Stimulated activated CD4-positive, alpha-beta T cell treated with anti-CD3 and anti-CD28 coated beads, Interleukin-15, amount 100 ng/mL, for 1 hour (primary cell): Measurements from ENCODE around the gene DIP2C.
"Not testable (repeated sequence)": the region's sequence is repeated elsewhere in the genome, so short reads cannot be mapped to it uniquely, and the experiment has no call there.

Experiments used
- DNase-seq, 2 donors: peaks; one replicate each; pipeline ENCODE4 v3.0.0-alpha.2; 2020; ENCODE audit warnings: low read depth in 1 of 2, low spot score in 1 of 2

Gene DIP2C

GRCh38 chr10:520402-520787 is 169.1 kb downstream of the DIP2C start:
- no peak for DNase-seq

- DNase-seq = no peak
Measured at GRCh38 chr10:519716-520401, 169.6 kb downstream of the DIP2C start.

DNA sequence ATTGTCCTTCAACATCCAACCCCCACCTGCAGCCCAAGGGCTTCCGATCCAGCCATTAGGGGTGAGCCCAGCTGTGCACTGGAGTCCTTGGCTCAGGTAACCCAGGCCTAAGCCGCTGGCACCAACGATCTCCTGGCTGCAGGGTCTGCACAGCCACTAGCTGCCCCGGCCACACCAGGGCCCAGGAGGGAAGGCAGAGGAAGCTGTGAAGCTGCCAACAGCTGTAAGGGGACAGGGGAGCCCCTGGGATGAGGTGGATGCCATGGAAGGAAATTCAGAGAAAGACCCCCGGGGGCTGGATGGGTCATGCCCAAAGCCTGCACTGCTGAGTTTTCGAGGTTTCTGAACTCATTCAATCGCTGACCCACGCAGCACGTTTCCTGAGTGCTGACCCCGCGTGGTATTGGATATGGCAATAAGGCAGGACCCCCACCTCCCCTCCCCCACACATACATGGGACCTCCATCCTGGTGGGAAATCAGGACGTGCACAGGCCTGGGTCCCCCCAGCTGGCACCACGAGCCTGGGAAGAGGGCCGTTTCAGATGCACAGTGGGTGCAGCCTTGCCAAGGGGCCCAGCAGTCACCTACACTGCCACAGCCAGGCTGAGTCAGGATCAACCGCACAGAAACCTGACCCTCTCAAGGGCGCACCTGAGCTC is 170.3 kb downstream of the DIP2C start:
- DNase-seq = no peak

DNA sequence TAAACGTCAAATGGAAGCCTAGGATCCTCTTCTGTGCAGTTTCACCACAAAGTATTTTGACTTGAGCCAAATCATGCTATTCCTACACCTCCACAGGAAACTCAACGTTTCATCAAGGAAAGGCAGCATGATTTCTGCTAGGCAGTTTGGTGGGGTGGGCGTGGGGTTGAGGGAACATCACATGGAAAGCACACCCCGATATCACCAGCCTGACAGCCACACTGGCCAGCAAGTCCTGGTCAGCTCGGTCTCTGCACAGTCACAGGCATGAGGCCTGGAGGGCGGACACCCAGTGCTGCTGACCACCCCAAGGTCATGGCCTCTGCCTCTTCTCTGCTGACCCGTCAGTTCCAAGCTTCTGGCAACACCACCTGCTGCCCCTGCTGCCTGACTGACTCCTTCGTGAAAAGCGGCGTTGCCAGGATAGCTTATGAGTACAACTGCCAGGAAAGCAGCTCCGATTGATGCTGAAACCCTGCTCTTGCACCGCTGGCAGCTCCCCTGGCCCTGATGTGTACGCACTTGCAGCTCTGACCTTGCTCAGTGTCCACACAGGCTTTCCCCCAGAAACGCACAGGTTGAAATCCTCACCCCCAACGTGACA is 171.5 kb downstream of the DIP2C start:
- DNase-seq = no peak

DNA sequence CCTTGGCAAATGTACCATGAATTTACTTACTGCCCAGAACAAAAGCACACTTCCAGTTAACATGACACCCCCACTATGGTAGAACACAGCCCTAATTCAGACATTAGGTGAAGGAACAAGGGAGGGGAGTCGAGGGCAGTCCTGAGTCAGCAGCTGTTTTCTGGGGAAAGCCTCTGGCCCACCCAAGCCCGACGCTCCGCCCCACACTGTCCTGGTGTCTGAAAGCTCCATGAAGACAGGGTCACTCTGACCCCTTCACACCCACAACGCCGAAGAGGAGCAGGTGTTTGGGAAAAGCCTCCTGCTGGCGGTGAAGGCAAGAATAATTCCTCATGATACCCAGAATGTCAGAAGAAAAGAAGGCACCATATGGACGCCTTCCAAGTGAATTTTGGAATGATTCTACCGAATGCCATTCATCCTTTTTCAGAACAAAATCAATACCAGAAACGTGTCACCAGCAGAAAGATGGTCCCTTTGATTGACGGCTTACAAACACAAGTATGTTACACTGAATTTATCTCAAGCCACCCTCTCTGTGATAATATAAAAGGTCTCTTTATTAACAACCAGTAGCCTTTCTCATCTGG is 172.1 kb downstream of the DIP2C start:
- no peak for DNase-seq

GRCh38 chr10:516764-517163 is 172.7 kb downstream of the DIP2C start:
- no peak for DNase-seq

GRCh38 chr10:515674-516073 is 173.8 kb downstream of the DIP2C start:
- DNase-seq = no peak

DNA sequence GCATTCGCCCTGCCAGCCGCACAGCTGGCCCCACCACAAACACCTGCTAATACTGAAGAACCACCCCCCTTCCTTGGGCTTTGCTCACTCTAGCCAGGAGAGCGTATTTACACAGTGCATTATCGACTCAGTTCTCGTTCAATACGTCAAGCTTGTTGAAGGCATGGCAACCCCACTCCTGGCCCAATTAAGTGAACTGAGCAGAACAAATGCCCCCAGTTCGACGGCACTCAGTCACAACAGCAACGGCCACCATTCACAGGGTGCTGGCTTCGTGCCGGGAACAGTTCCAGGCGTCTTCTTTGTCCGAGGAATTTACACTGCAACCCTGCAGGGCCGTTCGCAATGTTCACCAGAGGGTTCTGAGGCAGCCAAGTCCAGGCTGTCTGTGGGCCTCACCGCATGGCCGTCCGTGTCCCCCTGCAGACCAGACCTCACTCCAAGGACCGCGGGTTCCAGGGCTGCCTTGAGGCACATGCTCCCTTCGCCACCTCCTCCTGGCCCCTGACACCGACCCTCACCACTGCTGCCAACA is 175.3 kb downstream of the DIP2C start:
- DNase-seq = no peak

DNA sequence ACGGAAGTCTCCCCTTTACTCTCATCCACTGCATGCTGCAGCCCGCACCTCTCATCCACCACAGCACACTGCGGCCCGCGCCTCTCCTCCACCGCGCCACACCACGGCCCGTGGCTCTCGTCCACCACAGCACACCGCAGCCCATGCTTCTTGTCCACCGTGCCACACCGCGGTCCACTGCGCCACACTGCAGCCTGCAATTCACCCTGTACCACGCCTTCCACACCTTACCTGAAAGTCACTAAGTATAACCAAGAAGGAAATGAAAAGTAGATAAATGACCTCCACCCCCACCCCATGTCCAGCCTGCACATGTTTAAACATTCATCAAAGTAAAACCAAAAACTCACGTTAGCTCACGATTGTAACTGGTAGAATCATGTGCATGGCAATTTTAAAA is 176.1 kb downstream of the DIP2C start:
- no peak for DNase-seq

DNA sequence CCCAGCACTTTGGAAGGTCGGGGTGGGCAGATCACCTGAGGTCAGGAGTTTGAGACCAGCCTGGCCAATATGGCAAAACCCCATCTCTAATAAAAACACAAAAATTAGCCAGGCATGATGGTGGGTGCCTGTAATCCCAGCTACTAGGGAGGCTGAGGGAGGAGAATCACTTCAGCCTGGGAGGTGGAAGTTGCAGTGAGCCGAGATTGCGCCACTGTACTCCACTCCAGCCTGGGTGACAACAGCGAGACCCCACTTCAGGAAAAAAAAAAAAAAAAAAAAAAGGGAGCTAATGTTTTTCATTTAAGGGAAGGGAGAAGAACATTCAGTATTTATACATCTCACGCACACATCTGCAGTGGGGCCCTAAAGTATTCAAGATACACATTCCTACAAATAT is 176.8 kb downstream of the DIP2C start:
- DNase-seq = not testable (repeated sequence)

DNA sequence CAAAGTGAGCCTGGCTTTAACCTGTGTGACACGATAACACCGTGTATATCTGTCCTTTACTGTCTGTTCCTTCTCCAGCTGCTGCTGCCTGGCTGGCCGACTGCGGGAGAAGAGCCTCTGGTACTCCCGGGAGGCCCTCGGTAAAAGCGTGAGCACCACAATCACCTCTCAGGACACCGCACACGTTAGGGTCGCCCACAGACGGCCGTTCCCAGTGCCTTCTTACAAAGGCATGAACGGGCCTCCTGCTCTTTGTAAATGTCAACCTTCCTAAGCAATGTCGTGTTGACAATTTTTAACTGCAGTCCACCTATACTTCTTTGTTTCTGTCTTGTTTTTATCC is 177.6 kb downstream of the DIP2C start:
- DNase-seq = no peak

- peak; percentile 60 to 77 for DNase-seq
Measured at GRCh38 chr10:511101-511848, 178.2 kb downstream of the DIP2C start.

DNA sequence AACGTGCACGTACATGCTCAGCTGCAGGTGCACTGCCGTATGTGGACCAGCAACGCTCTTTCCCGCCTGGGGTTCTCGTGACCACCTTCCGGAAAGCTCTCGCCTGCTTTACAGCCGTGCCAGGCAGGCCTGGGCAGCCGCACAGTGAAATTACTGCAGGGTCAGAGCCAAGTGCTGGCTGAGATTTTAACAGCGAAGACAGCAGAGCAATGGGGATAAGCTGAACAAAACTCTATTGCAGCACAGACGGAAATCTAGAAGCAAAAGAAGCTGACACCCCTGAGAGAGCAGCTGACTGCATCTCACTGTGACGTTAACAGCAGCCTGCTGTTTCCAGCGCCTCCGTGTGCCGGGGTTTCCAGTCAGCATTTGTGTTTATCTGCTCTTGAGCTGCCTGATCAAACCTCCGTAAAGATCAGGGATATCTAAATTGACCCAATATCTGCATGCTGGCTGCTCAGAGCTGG is 179.0 kb downstream of the DIP2C start:
- DNase-seq = no peak

GRCh38 chr10:509361-510102 is 179.9 kb downstream of the DIP2C start:
- DNase-seq = no peak

DNA sequence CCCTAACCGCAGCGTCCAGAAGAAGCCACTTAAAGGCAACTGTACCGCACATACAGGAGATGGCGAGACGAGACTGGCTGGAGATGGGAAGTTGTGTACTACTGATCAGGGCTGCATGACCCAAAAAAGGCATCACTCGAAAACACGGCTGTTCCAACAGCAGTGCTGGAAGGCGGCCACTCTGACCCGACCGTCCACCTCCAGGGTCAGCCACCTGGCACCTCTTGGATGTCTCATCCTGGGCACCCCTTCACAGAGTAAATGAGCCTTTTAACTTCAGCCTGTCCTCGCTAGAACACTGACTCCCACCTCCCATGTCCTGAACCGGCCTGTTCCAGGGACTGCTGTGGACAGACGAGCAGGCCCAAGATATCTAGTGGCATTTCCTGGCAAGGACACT is 180.7 kb downstream of the DIP2C start:
- DNase-seq = no peak

DNA sequence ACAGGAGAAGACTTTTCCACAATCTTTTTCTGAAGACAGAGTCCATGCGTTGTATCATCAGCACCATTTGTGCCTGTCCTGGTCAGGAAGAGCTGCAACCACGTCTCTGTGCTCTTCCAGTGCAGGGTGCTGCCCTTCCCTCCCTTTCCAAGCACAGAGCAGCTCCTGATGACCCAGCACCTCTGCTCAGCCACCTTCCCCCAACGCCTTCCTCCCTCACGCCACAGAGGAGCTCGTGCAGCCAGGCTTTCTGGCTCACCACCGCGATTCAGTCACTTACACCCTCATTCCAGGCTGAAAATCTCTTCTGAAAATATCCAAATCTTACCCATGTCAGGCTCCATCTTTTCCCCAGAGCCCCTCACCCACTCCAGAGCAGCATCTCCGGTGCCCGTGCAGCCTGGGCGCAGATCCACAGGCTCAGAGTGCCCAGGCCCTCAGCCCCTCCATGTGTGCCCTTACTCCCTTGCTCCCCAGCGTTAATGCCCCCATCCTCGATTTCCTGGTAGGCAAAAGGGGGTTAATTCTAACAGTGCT is 181.5 kb downstream of the DIP2C start:
- DNase-seq = no peak

- DNase-seq = no peak
Measured at GRCh38 chr10:507355-507699, 182.1 kb downstream of the DIP2C start.

GRCh38 chr10:506451-507354 is 182.8 kb downstream of the DIP2C start:
- no peak for DNase-seq

GRCh38 chr10:505419-505818 is 184.0 kb downstream of the DIP2C start:
- no peak for DNase-seq
